ENCODE measurements around the gene UBQLN3.

The UBQLN3 gene

GRCh38 chr11:5473921-5474320, 35.8 kb downstream of the UBQLN3 start:
- H3K4me3 ChIP-seq (ENCODE audit: low read depth, low read length), result no peak overlapping the region
- no peak for TF ChIP-seq CTCF (IDR thresholded peaks at IDR 0.05; ENCODE audit: low read depth, low read length, missing control alignments)
- DNase-seq (ENCODE audit: low read depth), result no peak

GRCh38 chr11:5467527-5467926, 42.2 kb downstream of the UBQLN3 start:
- TF ChIP-seq CTCF (IDR thresholded peaks at IDR 0.05; ENCODE audit: low read depth, low read length, missing control alignments), result no peak
- no peak for DNase-seq (ENCODE audit: low read depth)
- no peak overlapping the region for H3K4me3 ChIP-seq (ENCODE audit: low read depth, low read length)

DNA sequence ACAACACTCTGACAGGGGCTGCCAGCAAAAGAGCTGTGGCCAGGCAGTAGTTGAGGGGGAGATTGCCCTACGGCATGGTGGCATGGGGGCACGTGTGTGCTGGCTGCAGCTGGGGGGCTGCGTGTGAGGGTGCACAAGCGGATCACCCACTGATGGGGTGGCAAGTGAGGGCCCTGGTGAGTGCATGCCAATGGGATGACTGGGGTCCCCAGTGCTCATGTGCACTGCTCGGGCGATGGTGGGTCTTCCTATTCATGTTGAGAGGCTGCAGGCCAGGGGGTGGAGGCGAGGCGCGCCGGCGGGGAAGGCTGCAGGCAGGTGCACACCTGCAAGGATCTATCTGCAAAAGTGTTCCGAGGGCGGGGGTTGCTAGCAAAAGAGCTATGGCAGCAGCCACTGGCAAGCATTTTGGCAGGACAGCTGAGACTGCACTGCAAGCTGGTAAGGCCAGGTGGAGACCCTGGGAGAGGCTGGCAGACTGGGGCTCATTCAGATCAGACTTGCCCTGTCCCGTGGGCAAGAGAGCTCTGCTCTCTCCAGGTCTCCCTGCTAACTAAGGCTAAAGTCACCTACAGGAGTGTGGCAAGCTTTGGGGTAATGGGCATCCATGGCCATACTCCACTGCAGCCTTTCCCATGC, 48.7 kb downstream of the UBQLN3 start:
- TF ChIP-seq CTCF (IDR thresholded peaks at IDR 0.05; ENCODE audit: low read depth, low read length, missing control alignments), result no peak
- H3K4me3 ChIP-seq (ENCODE audit: low read depth, low read length), result no peak overlapping the region
- no peak for DNase-seq (ENCODE audit: low read depth)
